ENCODE results near the gene SMIM20.

- TF ChIP-seq SUZ12 (IDR thresholded peaks at IDR 0.05; ENCODE audit: extremely low read depth, insufficient read depth, insufficient read length), result no peak
- no peak for TF ChIP-seq YY1 (IDR thresholded peaks at IDR 0.05; ENCODE audit: insufficient read depth, insufficient read length)
- TF ChIP-seq ZNF274 (IDR thresholded peaks at IDR 0.05; ENCODE audit: low read depth, low read length), result no peak
Observed at GRCh38 chr4:25915353-25915705, 1.3 kb downstream of the SMIM20 start.
